ENCODE results near the gene COG3.

DNA sequence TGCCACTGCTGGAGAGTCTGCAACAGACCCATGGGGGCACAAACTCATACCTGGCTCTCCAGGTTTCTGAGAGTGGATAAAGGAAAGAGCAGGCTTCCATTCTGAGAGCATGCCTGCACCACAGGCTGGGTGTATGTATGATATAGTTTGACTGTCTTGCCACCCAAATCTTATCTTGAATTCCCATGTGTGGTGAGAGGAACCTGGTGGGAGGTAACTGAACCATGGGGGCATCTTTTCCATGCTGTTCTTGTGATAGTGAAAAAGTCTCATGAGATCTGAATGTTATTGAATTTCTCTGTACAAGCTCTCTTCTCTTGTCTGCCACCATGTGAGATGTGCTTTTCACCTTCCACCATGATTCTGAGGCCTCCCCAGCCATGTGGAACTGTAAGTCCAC, 100.6 kb downstream of the COG3 start:
- no peak for TF ChIP-seq FOSL1 (CRISPR knock-in tag; IDR thresholded peaks at IDR 0.05; ENCODE audit: borderline replicate concordance)
- TF ChIP-seq, protein P1, sequence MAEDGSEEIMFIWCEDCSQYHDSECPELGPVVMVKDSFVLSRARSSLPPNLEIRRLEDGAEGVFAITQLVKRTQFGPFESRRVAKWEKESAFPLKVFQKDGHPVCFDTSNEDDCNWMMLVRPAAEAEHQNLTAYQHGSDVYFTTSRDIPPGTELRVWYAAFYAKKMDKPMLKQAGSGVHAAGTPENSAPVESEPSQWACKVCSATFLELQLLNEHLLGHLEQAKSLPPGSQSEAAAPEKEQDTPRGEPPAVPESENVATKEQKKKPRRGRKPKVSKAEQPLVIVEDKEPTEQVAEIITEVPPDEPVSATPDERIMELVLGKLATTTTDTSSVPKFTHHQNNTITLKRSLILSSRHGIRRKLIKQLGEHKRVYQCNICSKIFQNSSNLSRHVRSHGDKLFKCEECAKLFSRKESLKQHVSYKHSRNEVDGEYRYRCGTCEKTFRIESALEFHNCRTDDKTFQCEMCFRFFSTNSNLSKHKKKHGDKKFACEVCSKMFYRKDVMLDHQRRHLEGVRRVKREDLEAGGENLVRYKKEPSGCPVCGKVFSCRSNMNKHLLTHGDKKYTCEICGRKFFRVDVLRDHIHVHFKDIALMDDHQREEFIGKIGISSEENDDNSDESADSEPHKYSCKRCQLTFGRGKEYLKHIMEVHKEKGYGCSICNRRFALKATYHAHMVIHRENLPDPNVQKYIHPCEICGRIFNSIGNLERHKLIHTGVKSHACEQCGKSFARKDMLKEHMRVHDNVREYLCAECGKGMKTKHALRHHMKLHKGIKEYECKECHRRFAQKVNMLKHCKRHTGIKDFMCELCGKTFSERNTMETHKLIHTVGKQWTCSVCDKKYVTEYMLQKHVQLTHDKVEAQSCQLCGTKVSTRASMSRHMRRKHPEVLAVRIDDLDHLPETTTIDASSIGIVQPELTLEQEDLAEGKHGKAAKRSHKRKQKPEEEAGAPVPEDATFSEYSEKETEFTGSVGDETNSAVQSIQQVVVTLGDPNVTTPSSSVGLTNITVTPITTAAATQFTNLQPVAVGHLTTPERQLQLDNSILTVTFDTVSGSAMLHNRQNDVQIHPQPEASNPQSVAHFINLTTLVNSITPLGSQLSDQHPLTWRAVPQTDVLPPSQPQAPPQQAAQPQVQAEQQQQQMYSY (CRISPR knock-in tag; IDR thresholded peaks at IDR 0.05), result no peak
- TF ChIP-seq, protein P2, sequence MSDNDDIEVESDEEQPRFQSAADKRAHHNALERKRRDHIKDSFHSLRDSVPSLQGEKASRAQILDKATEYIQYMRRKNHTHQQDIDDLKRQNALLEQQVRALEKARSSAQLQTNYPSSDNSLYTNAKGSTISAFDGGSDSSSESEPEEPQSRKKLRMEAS (IDR thresholded peaks at IDR 0.05), result no peak
- no peak for TF ChIP-seq POLR2AphosphoS5 (IDR thresholded peaks at IDR 0.05; ENCODE audit: low read depth, low read length)
- TF ChIP-seq ZNF619 (CRISPR knock-in tag; IDR thresholded peaks at IDR 0.05), result no peak
- TF ChIP-seq ZNF709 (CRISPR knock-in tag; IDR thresholded peaks at IDR 0.05), result no peak
- TF ChIP-seq ZNF530 (CRISPR knock-in tag; IDR thresholded peaks at IDR 0.05; ENCODE audit: low read depth), result no peak
- TF ChIP-seq SOX13 (IDR thresholded peaks at IDR 0.05), result no peak
- no peak for TF ChIP-seq SOX13 (CRISPR knock-in tag; conservative IDR thresholded peaks at IDR 0.05 in 1 of 2, IDR thresholded peaks at IDR 0.05 in 1 of 2)
- no peak for TF ChIP-seq SP4 (CRISPR knock-in tag; IDR thresholded peaks at IDR 0.05)
- TF ChIP-seq ZNF24 (IDR thresholded peaks at IDR 0.05), result no peak
- no peak for TF ChIP-seq ZNF75D (CRISPR knock-in tag; IDR thresholded peaks at IDR 0.05; ENCODE audit: borderline replicate concordance)
- TF ChIP-seq, protein P3, sequence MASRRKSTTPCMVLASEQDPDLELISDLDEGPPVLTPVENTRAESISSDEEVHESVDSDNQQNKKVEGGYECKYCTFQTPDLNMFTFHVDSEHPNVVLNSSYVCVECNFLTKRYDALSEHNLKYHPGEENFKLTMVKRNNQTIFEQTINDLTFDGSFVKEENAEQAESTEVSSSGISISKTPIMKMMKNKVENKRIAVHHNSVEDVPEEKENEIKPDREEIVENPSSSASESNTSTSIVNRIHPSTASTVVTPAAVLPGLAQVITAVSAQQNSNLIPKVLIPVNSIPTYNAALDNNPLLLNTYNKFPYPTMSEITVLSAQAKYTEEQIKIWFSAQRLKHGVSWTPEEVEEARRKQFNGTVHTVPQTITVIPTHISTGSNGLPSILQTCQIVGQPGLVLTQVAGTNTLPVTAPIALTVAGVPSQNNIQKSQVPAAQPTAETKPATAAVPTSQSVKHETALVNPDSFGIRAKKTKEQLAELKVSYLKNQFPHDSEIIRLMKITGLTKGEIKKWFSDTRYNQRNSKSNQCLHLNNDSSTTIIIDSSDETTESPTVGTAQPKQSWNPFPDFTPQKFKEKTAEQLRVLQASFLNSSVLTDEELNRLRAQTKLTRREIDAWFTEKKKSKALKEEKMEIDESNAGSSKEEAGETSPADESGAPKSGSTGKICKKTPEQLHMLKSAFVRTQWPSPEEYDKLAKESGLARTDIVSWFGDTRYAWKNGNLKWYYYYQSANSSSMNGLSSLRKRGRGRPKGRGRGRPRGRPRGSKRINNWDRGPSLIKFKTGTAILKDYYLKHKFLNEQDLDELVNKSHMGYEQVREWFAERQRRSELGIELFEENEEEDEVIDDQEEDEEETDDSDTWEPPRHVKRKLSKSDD (CRISPR knock-in tag; IDR thresholded peaks at IDR 0.05; ENCODE audit: low read depth), result no peak
